Tibial nerve (tissue), 4 donors: ENCODE measurements around the gene ST3GAL4.

Experiments used
- CTCF ChIP-seq, 5 experiments: fragments of 200-600 bp in 3 of 5; fragments of 450-650 bp in 2 of 5; sonication (generic) in 3 of 5; IDR thresholded peaks; one replicate each; pipeline ENCODE4 v1.5.1; 2016 to 2019; ENCODE audit warnings: antibody characterized with exemption in 5 of 5, mild to moderate bottlenecking in 3 of 5, moderate library complexity in 2 of 5
- EP300 ChIP-seq, 2 donors: sonication (generic); formaldehyde crosslinking; IDR thresholded peaks; one replicate each; pipeline ENCODE4 v1.6.1; 2017; ENCODE audit warnings: antibody characterized with exemption in 2 of 2, mild to moderate bottlenecking in 1 of 2
- POLR2A ChIP-seq, 2 donors: fragments of 450-650 bp; IDR thresholded peaks; one replicate each; pipeline ENCODE4 v1.6.1; 2017; ENCODE audit warnings: antibody characterized with exemption in 2 of 2, mild to moderate bottlenecking in 2 of 2, moderate library complexity in 2 of 2

GRCh38 chr11:126375726-126376125, 20.2 kb downstream of the ST3GAL4 start:
- TF ChIP-seq EP300 (IDR thresholded peaks at IDR 0.05) (no peak), CTCF (IDR thresholded peaks at IDR 0.05) (no peak), POLR2A (IDR thresholded peaks at IDR 0.05) (no peak)
